BLaER1 (cell line): ENCODE results near the gene PRLR.

Experiments used
- H3K27ac ChIP-seq: shearing (Covaris generic); formaldehyde crosslinking; 2 replicates; pipeline ENCODE4 v1.8.1; 2022
- H3K27me3 ChIP-seq: shearing (Covaris generic); formaldehyde crosslinking; 2 replicates; pipeline ENCODE4 v1.8.1; 2022
- H3K36me3 ChIP-seq: shearing (Covaris generic); formaldehyde crosslinking; 2 replicates; pipeline ENCODE4 v1.8.1; 2022
- H3K4me1 ChIP-seq: shearing (Covaris generic); formaldehyde crosslinking; 2 replicates; pipeline ENCODE4 v1.8.1; 2022
- H3K4me2 ChIP-seq: shearing (Covaris generic); formaldehyde crosslinking; 2 replicates; pipeline ENCODE4 v1.8.1; 2022
- H3K4me3 ChIP-seq: shearing (Covaris generic); formaldehyde crosslinking; 2 replicates; pipeline ENCODE4 v1.8.1; 2022
- H3K9ac ChIP-seq: shearing (Covaris generic); formaldehyde crosslinking; 2 replicates; pipeline ENCODE4 v1.8.1; 2022
- H3K9me3 ChIP-seq: shearing (Covaris generic); formaldehyde crosslinking; 2 replicates; pipeline ENCODE4 v1.8.1; 2022
- H4K20me1 ChIP-seq: shearing (Covaris generic); formaldehyde crosslinking; 2 replicates; pipeline ENCODE4 v1.8.1; 2022
- Cebpa-rat ChIP-seq: shearing (Covaris generic); IDR thresholded peaks from 2 replicates; pipeline ENCODE4 v1.8.1; 2022

The PRLR gene

GRCh38 chr5:35069188-35069587, 161.1 kb downstream of the PRLR start:
- H3K4me2 ChIP-seq: no peak overlapping the region
- H3K27me3 ChIP-seq: no peaks in the 10 kb centered on the region
- TF ChIP-seq Cebpa-rat: no peak
- no peaks in the 10 kb centered on the region for H4K20me1 ChIP-seq
- peaks cover 7% of the 10 kb centered on the region; the same call in 1 of the 2 replicates for H3K9me3 ChIP-seq
- no peaks in the 10 kb centered on the region for H3K36me3 ChIP-seq
- no peaks in the 10 kb centered on the region for H3K4me1 ChIP-seq
- no peak overlapping the region for H3K4me3 ChIP-seq
- no peak overlapping the region for H3K27ac ChIP-seq
- H3K9ac ChIP-seq: no peak overlapping the region

GRCh38 chr5:35067985-35068384, 162.3 kb downstream of the PRLR start:
- Histone ChIP-seq H3K4me1 (no peaks in the 10 kb centered on the region), H3K4me3 (no peak overlapping the region), H3K27me3 (no peaks in the 10 kb centered on the region), H3K9me3 (no peaks in the 10 kb centered on the region), H3K4me2 (no peak overlapping the region), H4K20me1 (no peaks in the 10 kb centered on the region), H3K27ac (no peak overlapping the region), H3K36me3 (no peaks in the 10 kb centered on the region), H3K9ac (no peak overlapping the region)
- TF ChIP-seq Cebpa-rat: no peak

- H3K4me1 ChIP-seq: no peaks in the 10 kb centered on the region; the same call in 1 of the 2 replicates
- H3K27ac ChIP-seq: no peak overlapping the region
- H3K4me3 ChIP-seq: no peak overlapping the region
- no peaks in the 10 kb centered on the region for H3K9me3 ChIP-seq
- H4K20me1 ChIP-seq: no peaks in the 10 kb centered on the region
- no peaks in the 10 kb centered on the region for H3K27me3 ChIP-seq
- H3K36me3 ChIP-seq: no peaks in the 10 kb centered on the region
- no peak for TF ChIP-seq Cebpa-rat
- no peak overlapping the region for H3K9ac ChIP-seq
- no peak overlapping the region for H3K4me2 ChIP-seq
These were observed 164.0 kb downstream of the PRLR start for GRCh38 chr5:35066260-35066795.

GRCh38 chr5:35063414-35063813, 166.9 kb downstream of the PRLR start:
- Histone ChIP-seq H3K27me3 (no peaks in the 10 kb centered on the region), H3K9ac (no peak overlapping the region), H3K9me3 (no peaks in the 10 kb centered on the region), H4K20me1 (no peaks in the 10 kb centered on the region), H3K4me3 (no peak overlapping the region), H3K4me2 (no peak overlapping the region), H3K27ac (no peak overlapping the region), H3K36me3 (no peaks in the 10 kb centered on the region), H3K4me1 (no peaks in the 10 kb centered on the region; the same call in 1 of the 2 replicates)
- no peak for TF ChIP-seq Cebpa-rat

GRCh38 chr5:35061211-35061770, 169.0 kb downstream of the PRLR start:
- H3K4me3 ChIP-seq: no peak overlapping the region
- H3K36me3 ChIP-seq: no peaks in the 10 kb centered on the region
- no peaks in the 10 kb centered on the region; the same call in 1 of the 2 replicates for H3K4me1 ChIP-seq
- no peaks in the 10 kb centered on the region for H3K9me3 ChIP-seq
- H3K4me2 ChIP-seq: no peak overlapping the region
- H3K27me3 ChIP-seq: no peaks in the 10 kb centered on the region
- H3K27ac ChIP-seq: no peak overlapping the region
- TF ChIP-seq Cebpa-rat: no peak
- H3K9ac ChIP-seq: no peak overlapping the region
- H4K20me1 ChIP-seq: no peaks in the 10 kb centered on the region

GRCh38 chr5:35060236-35060635, 170.1 kb downstream of the PRLR start:
- H4K20me1 ChIP-seq: no peaks in the 10 kb centered on the region
- H3K4me3 ChIP-seq: no peak overlapping the region
- no peak overlapping the region for H3K4me2 ChIP-seq
- H3K27ac ChIP-seq: no peak overlapping the region
- no peaks in the 10 kb centered on the region for H3K27me3 ChIP-seq
- H3K9ac ChIP-seq: no peak overlapping the region
- no peaks in the 10 kb centered on the region; the same call in 1 of the 2 replicates for H3K4me1 ChIP-seq
- no peaks in the 10 kb centered on the region for H3K9me3 ChIP-seq
- TF ChIP-seq Cebpa-rat: no peak
- H3K36me3 ChIP-seq: no peaks in the 10 kb centered on the region

GRCh38 chr5:35059251-35059650, 171.0 kb downstream of the PRLR start:
- Histone ChIP-seq H3K27ac (no peak overlapping the region), H3K27me3 (no peaks in the 10 kb centered on the region), H3K4me1 (no peaks in the 10 kb centered on the region; the same call in 1 of the 2 replicates), H3K9ac (no peak overlapping the region), H3K4me3 (no peak overlapping the region), H4K20me1 (no peaks in the 10 kb centered on the region), H3K36me3 (no peaks in the 10 kb centered on the region), H3K4me2 (no peak overlapping the region), H3K9me3 (no peaks in the 10 kb centered on the region)
- no peak for TF ChIP-seq Cebpa-rat

GRCh38 chr5:35058374-35058788, 171.9 kb downstream of the PRLR start:
- H3K36me3 ChIP-seq: no peaks in the 10 kb centered on the region
- H3K9me3 ChIP-seq: no peaks in the 10 kb centered on the region
- H3K27me3 ChIP-seq: no peaks in the 10 kb centered on the region
- H3K27ac ChIP-seq: no peak overlapping the region
- H4K20me1 ChIP-seq: no peaks in the 10 kb centered on the region
- H3K4me3 ChIP-seq: no peak overlapping the region
- H3K4me2 ChIP-seq: no peak overlapping the region
- no peaks in the 10 kb centered on the region; the same call in 1 of the 2 replicates for H3K4me1 ChIP-seq
- H3K9ac ChIP-seq: no peak overlapping the region
- no peak for TF ChIP-seq Cebpa-rat

GRCh38 chr5:35056686-35057085, 173.6 kb downstream of the PRLR start:
- TF ChIP-seq Cebpa-rat: no peak
- no peak overlapping the region for H3K4me2 ChIP-seq
- H3K27ac ChIP-seq: no peak overlapping the region
- no peak overlapping the region for H3K4me3 ChIP-seq
- no peaks in the 10 kb centered on the region for H3K9me3 ChIP-seq
- no peaks in the 10 kb centered on the region for H3K36me3 ChIP-seq
- no peaks in the 10 kb centered on the region for H3K4me1 ChIP-seq
- H4K20me1 ChIP-seq: no peaks in the 10 kb centered on the region
- H3K27me3 ChIP-seq: no peaks in the 10 kb centered on the region
- no peak overlapping the region for H3K9ac ChIP-seq

GRCh38 chr5:35052838-35053237, 177.4 kb downstream of the PRLR start:
- no peak overlapping the region for H3K4me2 ChIP-seq
- no peaks in the 10 kb centered on the region for H3K9me3 ChIP-seq
- no peak overlapping the region for H3K27ac ChIP-seq
- H3K9ac ChIP-seq: no peak overlapping the region
- no peak overlapping the region for H3K4me3 ChIP-seq
- H3K4me1 ChIP-seq: no peaks in the 10 kb centered on the region
- H4K20me1 ChIP-seq: no peaks in the 10 kb centered on the region
- no peaks in the 10 kb centered on the region for H3K36me3 ChIP-seq
- TF ChIP-seq Cebpa-rat: no peak
- H3K27me3 ChIP-seq: no peaks in the 10 kb centered on the region
